HG02938 (cell line): Measurements from ENCODE around the gene MYADML2.

Experiments used
- ATAC-seq: cut with Tn5 transposase; IDR thresholded peaks from one replicate; pipeline ENCODE4 v1.9.1; 2021; ENCODE audit warnings: mild to moderate bottlenecking, moderate library complexity; ENCODE audit not compliant: unreplicated experiment

Gene MYADML2

GRCh38 chr17:81901167-81902022, 45.6 kb downstream of the MYADML2 start:
- ATAC-seq, result no peak

GRCh38 chr17:81900181-81900820, 46.7 kb downstream of the MYADML2 start:
- ATAC-seq, result no peak

GRCh38 chr17:81899514-81900166, 47.4 kb downstream of the MYADML2 start:
- ATAC-seq, result no peak

- ATAC-seq, result no peak
These were observed 48.1 kb downstream of the MYADML2 start for GRCh38 chr17:81898885-81899284.

- ATAC-seq, result no peak
These were observed 48.8 kb downstream of the MYADML2 start for GRCh38 chr17:81898029-81898866.

GRCh38 chr17:81895400-81895799, 51.6 kb downstream of the MYADML2 start:
- ATAC-seq, result no peak

GRCh38 chr17:81891303-81891552, 55.8 kb downstream of the MYADML2 start:
- no peak for ATAC-seq

GRCh38 chr17:81890447-81891302, 56.4 kb downstream of the MYADML2 start:
- ATAC-seq, result no peak
